Right cardiac atrium (tissue), 5 donors: Measurements from ENCODE around the gene TRDN. TPM values are rescaled to one million over a fixed set of nuclear protein-coding genes. Genes with fewer than 3 reads are reported as not detected.
A peak's percentile ranks its signal among the peaks of the same experiment; 100 is the strongest.
"Not testable (repeated sequence)": the region's sequence is repeated elsewhere in the genome, so short reads cannot be mapped to it uniquely, and the experiment has no call there.

Source experiments
- ATAC-seq, 2 donors: fragments of 200-7000 bp; cut with Tn5 transposase; one replicate each; pipeline versions ENCODE4 v1.8.0 to v1.9.1; 2020; ENCODE audit warnings: moderate library complexity in 2 of 2, mild to moderate bottlenecking in 1 of 2
- DNase-seq, 3 donors: peaks; one replicate each; pipeline ENCODE4 v3.0.0-alpha.2; 2020
- H3K27ac ChIP-seq: one replicate; pipeline ENCODE4 v1.5.1; 2013; ENCODE audit warnings: mild to moderate bottlenecking, low read length, control low read depth, moderate library complexity
- H3K27me3 ChIP-seq: one replicate; pipeline ENCODE4 v1.6.1; 2013; ENCODE audit not compliant: control insufficient read depth, insufficient read depth
- H3K4me1 ChIP-seq: one replicate; pipeline ENCODE4 v1.6.1; 2013; ENCODE audit warnings: low read length; ENCODE audit not compliant: control insufficient read depth, insufficient read depth
- H3K4me3 ChIP-seq: one replicate; pipeline ENCODE4 v1.5.1; 2013; ENCODE audit warnings: low read length, control low read depth
- H3K9me3 ChIP-seq: one replicate; pipeline ENCODE4 v1.6.1; 2013; ENCODE audit warnings: low read length; ENCODE audit not compliant: control insufficient read depth
- WGBS: extraction: QIAGEN DNeasy Blood & Tissue Kit; methylation state at CpG from one replicate; pipeline ENCODE4 v1.1.7; 2013; 5-methylcytosine and 5-hydroxymethylcytosine counted together
- intact Hi-C, 4 donors: fragments of 100-400 bp; cut with DNase I; formaldehyde crosslinking; loops; one replicate each; pipeline versions ENCODE4 v1.11.0 to v1.14.0; 2022 to 2023
- polyA plus RNA-seq: library from polyadenylated mRNA; stranded (reverse); fragments of 200-250 nt; gene quantifications from one replicate; pipeline ENCODE4 v1.2.3, GENCODE V29; 2013
- total RNA-seq, 4 donors: library from RNA; stranded (reverse); fragmentation: NEBNext Ultra II Directional; extraction: Animal tissue kit (Norgen Biotek cat#: 25700); gene quantifications; one replicate each; pipeline ENCODE4 v1.2.1, GENCODE V29; 2021
- donor health status: healthy with polysubstance abuse.
- donor health status: DM: no; HTN: yes; CAD: no.
- donor health status: DM: no; HTN: no; CAD: no.
- donor health status: DM: no; HTN: yes; CAD: no; lungs with severe emphysema.
- donor health status: DM: yes; HTN: yes; CAD: no.

TRDN gene
- total and polyA plus RNA-seq, 5 donors: 175 to 360 (median 271) TPM

DNA sequence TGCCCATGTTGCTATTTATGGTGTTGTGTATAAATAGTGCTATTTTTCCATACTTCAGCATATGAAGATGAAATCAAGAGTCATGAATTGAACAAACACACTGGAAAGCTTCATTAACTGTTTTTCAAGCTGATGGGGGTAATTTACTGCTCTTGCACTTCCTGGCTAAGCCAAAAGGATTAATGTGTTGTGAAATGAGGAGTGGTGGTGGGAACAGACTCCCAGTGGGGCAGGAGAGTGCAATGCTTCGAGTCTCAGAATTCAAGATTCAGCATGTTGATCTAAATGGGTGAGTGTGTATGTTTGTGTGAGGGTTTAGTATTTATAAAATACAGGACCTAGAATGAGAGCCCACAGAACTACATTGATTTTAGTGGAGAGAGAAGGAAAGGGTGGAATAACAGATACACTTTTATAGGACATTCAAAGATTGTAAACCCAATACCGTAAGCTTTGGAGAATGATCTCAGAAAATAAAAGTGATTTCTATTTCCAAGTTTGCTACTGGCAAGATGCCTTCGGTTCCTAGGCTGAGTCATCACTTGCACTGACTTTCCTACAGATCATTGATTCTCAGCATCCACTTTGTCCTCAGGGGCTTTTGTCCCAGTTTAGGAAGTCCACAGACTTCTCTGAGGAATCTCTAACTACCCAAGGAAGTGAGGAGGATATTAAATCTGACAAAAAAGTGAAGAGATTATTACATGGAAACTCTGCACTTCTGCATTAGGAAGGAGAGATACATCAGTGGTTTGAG is 303.6 kb downstream of the TRDN start:
- intact Hi-C loops: no loop called here
- ATAC-seq (no peak), DNase-seq (no peak)
- H3K9me3 ChIP-seq: no peaks in the 10 kb centered on the region
- no peak overlapping the region for H3K27ac ChIP-seq
- H3K4me3 ChIP-seq: no peak overlapping the region
- H3K27me3 ChIP-seq: no peaks in the 10 kb centered on the region
- H3K4me1 ChIP-seq: no peaks in the 10 kb centered on the region
- 58% methylated on average over 3 of the region's 3 CpGs for WGBS

DNA sequence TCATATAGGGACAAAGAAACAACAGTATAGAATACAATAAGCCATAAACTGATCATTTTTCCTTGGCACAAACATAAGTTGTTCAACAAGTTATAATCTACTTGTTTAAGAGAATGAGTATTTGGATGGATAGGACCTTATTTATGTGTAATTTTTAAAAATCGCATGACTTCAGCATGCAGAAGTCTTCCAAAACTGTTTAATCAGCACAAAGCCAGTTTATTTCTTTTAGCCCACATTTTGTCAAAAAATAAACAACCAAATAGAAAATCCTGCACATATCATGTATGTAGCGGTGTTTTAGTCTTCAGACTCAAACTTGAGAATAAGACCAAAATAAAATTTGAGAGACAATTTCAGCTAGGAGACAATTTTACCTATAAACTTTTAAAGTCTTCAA is 304.7 kb downstream of the TRDN start:
- ATAC-seq (no peak), DNase-seq (no peak)
- Histone ChIP-seq H3K9me3 (no peaks in the 10 kb centered on the region), H3K27me3 (no peaks in the 10 kb centered on the region), H3K4me3 (no peak overlapping the region), H3K4me1 (no peaks in the 10 kb centered on the region), H3K27ac (no peak overlapping the region)
- WGBS: 86% methylated on average over 2 of the region's 2 CpGs
- intact Hi-C loops: no loop called here

DNA sequence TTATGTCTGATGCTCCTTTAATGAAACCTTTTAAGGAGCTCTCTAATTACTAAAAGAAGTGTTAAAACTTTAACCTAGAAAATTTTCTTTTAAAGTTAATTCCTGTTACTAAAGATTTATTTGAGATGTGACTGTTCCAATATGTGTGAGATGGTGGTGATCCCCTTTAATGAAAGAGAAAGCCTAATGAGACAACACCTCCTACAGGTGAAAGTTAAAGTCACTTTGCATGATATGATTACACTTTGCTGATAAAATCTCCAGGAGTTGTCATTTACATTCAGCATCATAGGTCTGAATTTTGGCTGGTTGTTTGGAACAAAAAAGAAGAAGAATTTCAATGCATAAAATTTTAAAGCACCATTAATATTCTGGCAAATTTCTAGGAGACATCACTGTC is 307.4 kb downstream of the TRDN start:
- intact Hi-C loops: no loop called here

DNA sequence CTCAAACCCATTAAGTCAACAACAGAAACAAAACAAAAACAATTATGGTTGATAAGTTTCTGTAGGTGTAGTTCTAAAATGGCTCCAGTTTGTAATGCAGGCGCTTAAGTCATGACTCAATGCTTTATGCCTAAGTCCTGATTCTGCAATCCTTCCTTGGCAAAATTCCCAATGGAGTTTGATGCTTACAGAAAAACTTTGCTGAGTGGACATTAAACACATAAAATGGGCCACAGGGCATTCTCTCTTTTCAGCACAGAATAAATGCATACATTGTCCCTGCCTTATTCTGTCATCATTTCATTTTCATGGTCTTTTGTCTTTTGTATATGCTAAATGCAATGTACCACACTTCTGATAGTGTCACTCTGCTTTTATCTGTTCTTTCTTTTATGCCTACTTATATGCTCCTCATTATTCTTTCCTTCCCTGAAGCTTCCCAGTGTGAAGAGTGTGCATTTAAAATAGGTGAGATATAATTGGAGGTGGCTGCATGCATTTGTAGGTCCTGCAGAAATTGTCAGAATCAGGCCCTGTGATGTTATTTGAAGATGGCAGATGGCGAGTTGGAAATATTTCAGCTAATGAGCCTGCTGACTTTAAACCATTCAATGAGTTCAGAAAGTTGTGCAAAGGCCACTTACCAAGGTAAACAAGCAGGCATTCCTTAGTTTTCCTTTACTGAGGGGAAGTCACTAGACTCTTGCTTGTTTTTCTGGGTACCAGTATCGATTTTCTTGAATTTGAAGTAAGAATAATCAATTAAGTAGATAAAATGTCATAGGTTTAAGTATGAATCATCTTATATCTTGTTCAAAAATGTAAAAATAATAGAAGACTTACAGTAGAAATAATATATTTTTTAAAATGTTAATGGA is 313.1 kb downstream of the TRDN start:
- ATAC-seq: no peak

More for the DNA sequence above, 307.4 kb downstream of the TRDN start:
- DNase-seq (no peak), ATAC-seq (no peak)
- H3K9me3 ChIP-seq: no peaks in the 10 kb centered on the region
- no peak overlapping the region for H3K4me3 ChIP-seq
- H3K4me1 ChIP-seq: no peaks in the 10 kb centered on the region
- no peak overlapping the region for H3K27ac ChIP-seq
- no peaks in the 10 kb centered on the region for H3K27me3 ChIP-seq

DNA sequence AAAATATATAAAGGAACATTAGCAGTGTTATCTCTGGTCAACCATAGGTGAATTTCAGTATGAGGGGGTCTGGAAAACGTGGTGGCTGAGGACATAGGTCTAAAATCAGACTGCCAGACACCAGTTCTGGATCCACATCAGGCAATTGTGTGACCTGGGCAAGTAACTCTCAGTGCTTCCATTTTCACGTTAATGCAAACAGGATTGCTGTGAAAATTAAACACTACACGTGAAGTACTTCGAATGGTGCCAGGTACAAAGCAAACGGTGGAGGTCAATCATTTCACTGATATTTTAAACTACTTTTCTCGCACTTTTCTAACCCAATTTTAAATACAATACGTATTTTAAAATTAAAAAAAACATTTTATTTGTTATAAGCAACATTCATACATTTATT is 315.7 kb downstream of the TRDN start:
- intact Hi-C loops: no loop called here
- Histone ChIP-seq H3K27ac (no peak overlapping the region), H3K4me3 (no peak overlapping the region), H3K9me3 (no peaks in the 10 kb centered on the region), H3K27me3 (no peaks in the 10 kb centered on the region), H3K4me1 (no peaks in the 10 kb centered on the region)
- no peak for ATAC-seq
- DNase-seq: no peak
- WGBS: 73% methylated on average over 7 of the region's 7 CpGs

More for the DNA sequence above, 313.1 kb downstream of the TRDN start:
- no peak overlapping the region for H3K27ac ChIP-seq
- DNase-seq: no peak
- H3K9me3 ChIP-seq: no peaks in the 10 kb centered on the region
- 81% methylated on average over 3 of the region's 3 CpGs for WGBS
- intact Hi-C loops: no loop called here
- no peaks in the 10 kb centered on the region for H3K27me3 ChIP-seq
- H3K4me3 ChIP-seq: no peak overlapping the region
- H3K4me1 ChIP-seq: no peaks in the 10 kb centered on the region

DNA sequence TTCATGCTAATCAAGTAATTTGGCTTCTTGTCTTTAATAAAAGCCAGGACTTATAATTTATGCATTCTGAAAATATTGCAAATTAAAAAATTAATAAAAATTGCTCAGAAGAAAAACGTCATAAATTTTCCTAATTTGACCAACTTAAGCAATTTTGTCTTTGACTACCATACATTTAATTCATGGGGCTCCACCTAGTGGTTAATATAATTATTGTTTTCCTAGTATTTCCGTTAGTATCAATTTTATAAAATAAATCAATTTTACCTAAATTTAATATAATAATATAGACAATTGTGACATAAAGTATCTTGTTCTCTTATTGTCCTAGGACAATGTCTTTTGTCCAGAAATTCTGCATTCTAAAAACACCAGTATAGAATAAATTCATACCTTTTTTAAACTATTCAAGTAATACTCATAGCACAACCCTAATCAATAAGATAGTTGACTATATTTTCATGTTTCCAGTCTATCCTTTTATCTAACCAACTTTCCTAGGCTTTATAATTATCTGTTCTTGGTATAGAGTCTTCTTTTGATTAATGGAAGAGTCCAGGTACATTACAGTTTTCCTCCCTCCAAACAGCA is 319.9 kb downstream of the TRDN start:
- intact Hi-C loops: loop anchor here in 2 of 4 donors (10.0 kb wide), 2 partner anchors 452 to 582 kb away; no protein-coding TSS in a partner anchor
- Histone ChIP-seq H3K4me3 (no peak overlapping the region), H3K27me3 (no peaks in the 10 kb centered on the region)

DNA sequence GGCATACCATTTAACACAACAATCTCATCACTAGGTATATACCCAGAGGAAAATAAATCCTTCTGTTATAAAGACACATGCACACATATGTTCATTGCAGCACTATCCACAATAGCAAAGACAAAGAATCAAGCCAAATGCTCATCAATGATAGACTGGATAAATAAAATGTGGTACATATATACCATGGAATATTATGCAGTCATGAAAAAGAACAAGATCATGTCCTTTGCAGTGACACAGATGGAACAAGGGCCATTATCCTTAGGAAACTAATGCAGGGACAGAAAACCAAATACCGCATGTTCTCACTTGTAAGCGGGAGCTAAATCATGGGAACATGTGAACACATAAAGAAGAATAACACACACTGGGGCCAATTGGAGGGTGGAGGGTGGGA is 322.3 kb downstream of the TRDN start:
- H3K4me3 ChIP-seq, H3K4me1 ChIP-seq, DNase-seq, ATAC-seq, H3K27me3 ChIP-seq, H3K27ac ChIP-seq, H3K9me3 ChIP-seq: not testable (repeated sequence)
- intact Hi-C loops: loop anchor here in 2 of 4 donors (10.0 kb wide), 2 partner anchors 450 to 580 kb away; no protein-coding TSS in a partner anchor
- WGBS: 96% methylated on average over 2 of the region's 2 CpGs

More for the DNA sequence above, 319.9 kb downstream of the TRDN start:
- WGBS: 8% methylated on average over 2 of the region's 2 CpGs
- Histone ChIP-seq H3K4me1 (no peaks in the 10 kb centered on the region), H3K9me3 (no peaks in the 10 kb centered on the region), H3K27ac (no peak overlapping the region)
- no peak for DNase-seq
- no peak for ATAC-seq

DNA sequence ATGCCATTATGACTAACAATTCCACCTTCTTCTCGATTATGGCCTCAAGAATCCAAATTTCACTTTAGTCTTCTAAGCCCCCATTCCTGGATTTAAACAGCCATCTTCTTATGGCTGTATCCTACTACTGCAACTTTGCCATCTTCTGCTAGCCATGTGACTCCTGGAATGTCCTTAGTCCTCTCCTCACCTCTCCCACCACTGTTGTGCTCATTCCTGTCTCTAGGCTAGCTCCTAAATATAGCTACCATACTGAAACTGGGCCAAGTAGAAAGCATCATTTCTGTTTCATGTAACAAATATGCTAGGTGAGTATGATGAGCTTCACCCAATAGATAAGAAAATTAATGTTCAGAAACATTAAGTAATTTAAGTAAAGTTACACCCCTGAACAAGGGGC is 327.6 kb downstream of the TRDN start:
- ATAC-seq (peak; percentile 46 to 75), DNase-seq (no peak)
- intact Hi-C loops: no loop called here
- no peaks in the 10 kb centered on the region for H3K4me1 ChIP-seq
- no peak overlapping the region for H3K27ac ChIP-seq
- WGBS: 72% methylated on average over 1 of the region's 1 CpG
- no peaks in the 10 kb centered on the region for H3K27me3 ChIP-seq
- H3K9me3 ChIP-seq: no peaks in the 10 kb centered on the region
- H3K4me3 ChIP-seq: no peak overlapping the region

DNA sequence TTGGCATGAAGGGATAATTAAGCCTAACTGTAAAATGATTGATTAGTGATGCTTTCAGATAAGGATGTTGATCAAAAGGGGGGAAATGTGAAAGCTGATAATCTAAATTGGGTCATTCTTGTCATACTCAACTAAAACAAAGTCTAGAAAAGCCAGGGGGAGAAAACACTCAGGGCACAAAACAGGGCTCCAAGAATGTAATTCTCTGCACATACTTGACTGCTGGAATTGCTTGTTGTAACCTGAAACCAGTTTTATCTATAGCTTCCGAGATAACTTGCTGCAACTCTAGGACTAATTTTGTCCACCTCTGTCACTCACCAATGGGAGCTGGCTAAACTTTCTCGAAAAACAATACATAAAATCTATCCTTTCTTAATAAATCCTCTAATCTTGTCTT is 330.4 kb downstream of the TRDN start:
- H3K9me3 ChIP-seq: no peaks in the 10 kb centered on the region
- WGBS: 14% methylated on average over 2 of the region's 2 CpGs
- no peaks in the 10 kb centered on the region for H3K4me1 ChIP-seq
- no peak for DNase-seq
- no peak overlapping the region for H3K4me3 ChIP-seq
- ATAC-seq: peak in 1 of 2 donors; percentile 59
- intact Hi-C loops: no loop called here
- no peaks in the 10 kb centered on the region for H3K27me3 ChIP-seq
- H3K27ac ChIP-seq: no peak overlapping the region

DNA sequence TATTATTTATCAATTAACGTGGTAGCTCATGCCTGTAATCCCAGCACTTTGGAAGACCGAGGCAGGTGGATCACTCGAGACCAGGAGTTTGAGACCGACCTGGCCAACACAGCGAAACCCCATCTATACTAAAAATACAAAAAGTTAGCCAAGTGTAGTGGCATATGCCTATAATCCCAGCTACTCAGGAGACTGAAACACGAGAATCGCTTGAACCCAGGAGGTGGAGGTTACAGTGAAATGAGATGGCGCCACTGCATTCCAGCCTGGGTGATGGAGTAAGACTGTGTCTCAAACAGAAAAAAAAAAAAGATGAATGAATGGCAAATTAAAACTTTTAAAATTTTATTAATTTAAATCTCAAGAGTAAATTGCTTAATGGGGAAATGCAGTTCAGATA is 341.1 kb downstream of the TRDN start:
- WGBS: 92% methylated on average over 8 of the region's 8 CpGs
- Histone ChIP-seq H3K4me3 (no peak overlapping the region), H3K27me3 (no peaks in the 10 kb centered on the region), H3K9me3 (no peaks in the 10 kb centered on the region), H3K4me1 (no peaks in the 10 kb centered on the region), H3K27ac (no peak overlapping the region)
- no peak for DNase-seq
- no peak for ATAC-seq
- intact Hi-C loops: no loop called here

DNA sequence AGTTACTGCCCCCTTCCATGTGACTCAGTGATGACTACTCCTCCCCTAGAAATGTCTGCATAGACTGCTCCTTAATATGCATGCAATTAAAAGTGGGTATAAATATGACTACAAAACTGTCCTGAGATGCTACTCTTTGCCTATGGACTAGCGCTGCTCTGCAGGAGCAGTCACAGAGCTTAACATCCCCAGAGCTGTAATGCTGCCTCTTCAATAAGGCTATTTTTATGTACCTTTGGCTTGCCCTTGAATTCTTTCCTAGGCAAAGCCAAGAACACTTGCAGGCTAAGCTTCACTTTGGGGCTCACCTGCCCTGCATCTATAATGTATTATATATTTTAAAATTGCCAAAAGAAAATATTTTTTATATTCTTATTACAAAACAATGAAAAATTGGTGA is 341.6 kb downstream of the TRDN start:
- Histone ChIP-seq H3K27me3 (no peaks in the 10 kb centered on the region), H3K9me3 (no peaks in the 10 kb centered on the region), H3K27ac (no peak overlapping the region), H3K4me1 (no peaks in the 10 kb centered on the region), H3K4me3 (no peak overlapping the region)
- no peak for DNase-seq
- WGBS: 77% methylated on average over 1 of the region's 1 CpG
- intact Hi-C loops: no loop called here
- ATAC-seq: peak in 1 of 2 donors; percentile 55
